GM12891 (cell line): ENCODE data around the gene IPCEF1.

Experiments
- POLR2A ChIP-seq: IDR thresholded peaks from 2 replicates; pipeline ENCODE4 v1.6.1; 2011; ENCODE audit warnings: low read depth, low read length, control low read depth
- POLR2AphosphoS5 ChIP-seq: IDR thresholded peaks from 2 replicates; pipeline ENCODE4 v1.6.1; 2011; ENCODE audit warnings: low read depth, low read length, control low read depth
- TAF1 ChIP-seq: IDR thresholded peaks from 2 replicates; pipeline ENCODE4 v1.6.1; 2011; ENCODE audit warnings: low read depth, low read length, control low read depth

DNA sequence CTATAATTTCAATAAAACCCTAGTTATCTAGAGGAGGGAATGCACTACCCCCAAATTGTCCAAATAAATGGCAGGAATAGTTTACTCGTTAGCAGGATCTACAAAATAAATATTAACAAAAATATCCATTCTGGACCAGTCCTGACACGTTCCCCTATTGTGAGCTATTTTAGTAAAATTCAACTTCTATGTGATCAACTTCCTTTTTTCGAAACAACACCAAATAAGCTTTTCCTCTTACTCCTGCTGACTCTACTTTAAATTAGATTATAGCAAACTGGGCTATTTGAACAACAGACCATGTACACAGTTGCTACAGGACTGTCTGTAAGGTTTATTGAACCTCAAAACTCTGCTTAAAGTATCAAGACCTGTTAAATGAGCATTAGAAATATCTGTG, 154.3 kb downstream of the IPCEF1 start:
- no peak for TF ChIP-seq POLR2A
- TF ChIP-seq POLR2AphosphoS5, result no peak
- TF ChIP-seq TAF1, result no peak
